ENCODE data around the gene BPIFA3. TPM values are rescaled to one million over a fixed set of nuclear protein-coding genes. Genes with fewer than 3 reads are reported as not detected.
A peak's percentile ranks its signal among the peaks of the same experiment; 100 is the strongest.

BPIFA3 gene
- total RNA-seq, 2 donors from 2014 or later = not detected

DNA sequence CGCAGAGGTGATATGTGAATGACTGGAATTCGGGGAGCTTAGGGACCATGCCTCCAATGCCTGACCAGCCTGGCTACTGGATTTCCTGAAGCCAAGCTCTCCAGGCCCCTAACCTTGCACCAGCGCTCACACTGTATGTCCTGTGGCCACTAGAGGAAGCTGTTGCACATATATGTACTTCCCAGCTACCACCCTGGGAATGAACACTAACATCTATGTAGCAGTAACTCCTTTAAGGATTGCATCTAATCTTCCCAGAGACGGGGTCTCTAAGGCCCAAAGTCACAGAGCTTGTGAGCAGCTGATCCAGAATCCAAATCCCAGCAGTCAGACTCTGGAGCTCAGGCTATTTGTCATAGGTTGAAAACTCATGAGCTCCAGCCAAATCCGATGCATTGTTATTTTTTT, 45.5 kb downstream of the BPIFA3 start:
- H3K27me3 Mint-ChIP-seq = peaks cover 29% of the 10 kb centered on the region
- no peak overlapping the region for H3K4me3 Mint-ChIP-seq
- H3K4me1 Mint-ChIP-seq = no peaks in the 10 kb centered on the region
- no peaks in the 10 kb centered on the region for H3K36me3 Mint-ChIP-seq (ENCODE audit: low read depth)
- peak; percentile 38 for ATAC-seq (replicated peaks)
- H3K9me3 Mint-ChIP-seq = no peaks in the 10 kb centered on the region
- H3K27ac Mint-ChIP-seq = no peak overlapping the region

DNA sequence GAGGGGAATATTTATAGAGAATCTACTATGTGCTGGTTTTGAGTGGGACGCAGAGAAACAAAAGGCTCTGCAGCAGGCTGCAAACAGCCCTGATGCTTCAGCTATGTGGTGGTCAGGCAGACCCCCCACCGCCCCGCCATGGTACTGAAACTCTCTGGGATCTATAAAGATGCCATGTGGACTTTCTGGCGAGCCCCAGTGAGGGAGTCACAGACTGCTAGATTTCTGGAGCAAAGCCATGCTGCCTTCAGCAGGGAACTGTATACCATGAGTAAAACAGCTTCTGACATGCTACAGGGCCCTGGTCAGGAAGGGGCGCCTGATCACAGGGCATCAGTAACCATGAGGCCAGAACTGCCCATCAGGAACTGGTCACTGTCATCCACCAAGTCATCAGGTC, 46.6 kb downstream of the BPIFA3 start:
- H3K27me3 Mint-ChIP-seq = peaks cover 34% of the 10 kb centered on the region
- no peak overlapping the region for H3K27ac Mint-ChIP-seq
- H3K4me3 Mint-ChIP-seq = no peak overlapping the region
- H3K36me3 Mint-ChIP-seq (ENCODE audit: low read depth) = no peaks in the 10 kb centered on the region
- no peaks in the 10 kb centered on the region for H3K9me3 Mint-ChIP-seq
- H3K4me1 Mint-ChIP-seq = no peaks in the 10 kb centered on the region
- no peak for ATAC-seq (replicated peaks)

GRCh38 chr20:33267701-33268100, 50.5 kb downstream of the BPIFA3 start:
- H3K27me3 Mint-ChIP-seq = peaks cover 22% of the 10 kb centered on the region
- no peak overlapping the region for H3K27ac Mint-ChIP-seq
- no peaks in the 10 kb centered on the region for H3K36me3 Mint-ChIP-seq (ENCODE audit: low read depth)
- ATAC-seq (replicated peaks) = no peak
- H3K4me3 Mint-ChIP-seq = no peak overlapping the region
- H3K4me1 Mint-ChIP-seq = no peaks in the 10 kb centered on the region
- H3K9me3 Mint-ChIP-seq = no peaks in the 10 kb centered on the region

DNA sequence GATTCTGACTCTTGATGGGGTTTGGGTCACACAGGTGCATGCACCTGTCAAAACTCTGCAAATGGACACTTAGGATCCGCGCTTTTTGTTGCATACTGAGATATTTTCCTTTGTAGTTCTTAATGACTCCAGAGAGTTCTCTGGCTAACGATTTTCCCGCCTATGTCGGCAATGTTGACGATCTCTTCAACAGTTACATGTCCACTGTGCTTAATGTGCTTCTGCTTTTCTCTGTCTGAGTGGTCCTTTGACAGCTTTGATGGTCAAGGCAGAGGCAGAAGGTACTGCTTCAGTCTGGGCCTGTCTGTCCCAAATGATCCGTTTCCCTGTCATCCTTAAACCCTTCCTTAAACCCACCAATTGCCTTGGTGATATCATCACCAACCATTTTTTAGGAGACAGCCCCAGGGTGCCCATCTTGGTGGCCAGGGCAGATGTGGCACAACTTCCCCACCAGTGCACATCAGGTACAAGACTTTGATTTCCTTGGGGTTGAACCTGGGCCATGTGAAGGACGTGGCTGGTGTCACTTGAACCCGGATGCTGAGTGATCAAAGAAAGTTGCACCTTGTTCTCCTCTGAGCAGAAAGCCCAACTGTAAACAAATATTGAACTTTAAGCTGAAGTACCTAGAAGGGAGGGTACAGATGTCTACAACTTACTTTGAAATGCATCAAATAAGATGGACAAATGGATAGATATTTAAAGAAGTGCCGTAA, 55.2 kb downstream of the BPIFA3 start:
- Mint-ChIP-seq H3K9me3 (no peaks in the 10 kb centered on the region), H3K4me1 (peaks cover 5% of the 10 kb centered on the region), H3K27ac (no peak overlapping the region), H3K27me3 (peaks cover 16% of the 10 kb centered on the region), H3K4me3 (no peak overlapping the region), H3K36me3 (ENCODE audit: low read depth) (no peaks in the 10 kb centered on the region)
- no peak for ATAC-seq (replicated peaks)

DNA sequence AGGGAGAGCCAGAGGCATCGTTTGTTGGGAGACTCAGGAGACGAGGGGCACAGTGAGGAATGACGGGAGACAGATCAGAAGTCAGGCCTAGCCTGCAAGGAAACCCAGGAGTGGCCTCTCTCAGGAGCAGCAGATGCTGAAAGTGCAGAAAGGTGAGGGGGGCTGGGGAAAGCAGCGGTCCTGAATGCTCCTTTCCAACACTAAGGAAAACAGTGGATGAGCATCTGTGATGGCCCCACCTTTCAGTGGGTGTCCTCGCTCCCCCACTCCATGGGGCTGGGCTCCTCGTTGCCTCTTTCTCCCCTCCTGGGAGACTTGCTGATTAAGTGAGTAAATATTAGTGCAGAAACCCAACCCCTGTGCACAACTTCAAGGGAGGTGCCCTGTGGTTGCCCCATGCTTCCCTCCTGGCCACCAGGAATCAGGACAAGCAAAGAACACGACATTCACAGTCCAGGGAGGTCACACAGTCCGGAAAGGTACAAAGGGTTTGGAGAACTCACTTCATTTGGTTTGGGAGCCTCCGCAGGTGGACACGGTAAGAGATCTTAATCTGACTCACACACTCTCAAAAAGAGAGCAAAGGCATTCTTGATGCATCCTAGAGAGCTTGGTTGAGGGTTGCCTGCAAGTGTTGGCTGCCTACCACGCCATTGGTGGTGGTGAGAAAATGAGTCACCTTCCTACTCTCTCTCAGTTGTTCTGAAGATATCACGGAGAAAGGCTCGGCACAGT, 56.1 kb downstream of the BPIFA3 start:
- Mint-ChIP-seq H3K4me3 (no peak overlapping the region), H3K9me3 (no peaks in the 10 kb centered on the region), H3K27me3 (peaks cover 15% of the 10 kb centered on the region), H3K4me1 (peaks cover 5% of the 10 kb centered on the region), H3K27ac (no peak overlapping the region), H3K36me3 (ENCODE audit: low read depth) (no peaks in the 10 kb centered on the region)
- ATAC-seq (replicated peaks) = peak; percentile 97

DNA sequence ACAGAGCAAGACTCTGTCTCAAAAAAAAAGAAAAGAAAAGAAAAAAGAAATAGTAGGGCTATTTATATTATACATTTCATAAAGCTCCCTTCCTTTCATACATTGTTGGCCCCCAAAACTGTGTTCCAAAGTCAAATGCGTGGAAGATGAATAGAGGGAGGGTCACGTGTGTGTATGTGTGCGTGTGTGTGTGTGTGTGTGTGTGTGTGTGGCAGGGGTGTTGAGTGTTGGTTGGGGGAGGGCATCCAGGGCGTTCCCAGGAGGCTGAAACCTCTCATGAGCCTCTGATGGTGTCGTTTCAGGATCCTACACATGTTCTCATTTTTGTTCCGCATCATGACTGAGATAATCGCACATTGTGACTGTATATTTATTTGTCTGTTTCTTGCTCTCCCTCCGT, 58.1 kb downstream of the BPIFA3 start:
- ATAC-seq (replicated peaks) = no peak
- Mint-ChIP-seq H3K9me3 (no peaks in the 10 kb centered on the region), H3K27ac (no peak overlapping the region), H3K27me3 (peaks cover 12% of the 10 kb centered on the region), H3K4me3 (no peak overlapping the region), H3K36me3 (ENCODE audit: low read depth) (no peaks in the 10 kb centered on the region), H3K4me1 (peaks cover 5% of the 10 kb centered on the region)

- H3K9me3 Mint-ChIP-seq = no peaks in the 10 kb centered on the region
- H3K27ac Mint-ChIP-seq = no peak overlapping the region
These were observed 58.7 kb downstream of the BPIFA3 start for GRCh38 chr20:33275871-33276270.

GRCh38 chr20:33276303-33277113, 59.4 kb downstream of the BPIFA3 start:
- Mint-ChIP-seq H3K4me3 (no peak overlapping the region), H3K27me3 (peaks cover 11% of the 10 kb centered on the region), H3K27ac (no peak overlapping the region), H3K36me3 (ENCODE audit: low read depth) (no peaks in the 10 kb centered on the region), H3K9me3 (no peaks in the 10 kb centered on the region), H3K4me1 (peaks cover 5% of the 10 kb centered on the region)
- ATAC-seq (replicated peaks) = no peak

More at GRCh38 chr20:33275871-33276270, 58.7 kb downstream of the BPIFA3 start:
- no peak for ATAC-seq (replicated peaks)
- H3K4me3 Mint-ChIP-seq = no peak overlapping the region
- no peaks in the 10 kb centered on the region for H3K36me3 Mint-ChIP-seq (ENCODE audit: low read depth)
- peaks cover 5% of the 10 kb centered on the region for H3K4me1 Mint-ChIP-seq
- H3K27me3 Mint-ChIP-seq = peaks cover 11% of the 10 kb centered on the region

Other genes with a start within 250 kb of the BPIFA3 start
- gene SUN5, start 212.9 kb upstream of the BPIFA3 start, total RNA-seq = not detected
- gene BPIFB2, start 209.6 kb upstream of the BPIFA3 start, total RNA-seq = not detected
- not detected for gene BPIFB6, start 185.7 kb upstream of the BPIFA3 start, total RNA-seq
- not detected for gene BPIFB3, start 163.4 kb upstream of the BPIFA3 start, total RNA-seq
- not detected for gene BPIFB4, start 137.7 kb upstream of the BPIFA3 start, total RNA-seq
- gene BPIFA2, start 49.2 kb upstream of the BPIFA3 start, total RNA-seq = not detected
- gene BPIFA1, start 18.6 kb downstream of the BPIFA3 start, total RNA-seq = not detected
- not detected for gene BPIFB1, start 65.9 kb downstream of the BPIFA3 start, total RNA-seq
- gene CDK5RAP1, start 184.2 kb downstream of the BPIFA3 start, total RNA-seq = 10 to 100 TPM; 24.1 to 44.5 TPM
- 1 to 10 TPM; 5.5 to 6.5 TPM for gene SNTA1, start 226.4 kb downstream of the BPIFA3 start, total RNA-seq